GM18907 (cell line): ENCODE measurements around the gene CD36.

Source experiments
- ATAC-seq: cut with Tn5 transposase; IDR thresholded peaks from one replicate; pipeline ENCODE4 v1.9.1; 2021; ENCODE audit warnings: mild to moderate bottlenecking, moderate library complexity; ENCODE audit not compliant: unreplicated experiment

CD36 gene

GRCh38 chr7:80623503-80624252 is 14.8 kb upstream of the CD36 start:
- no peak for ATAC-seq

DNA sequence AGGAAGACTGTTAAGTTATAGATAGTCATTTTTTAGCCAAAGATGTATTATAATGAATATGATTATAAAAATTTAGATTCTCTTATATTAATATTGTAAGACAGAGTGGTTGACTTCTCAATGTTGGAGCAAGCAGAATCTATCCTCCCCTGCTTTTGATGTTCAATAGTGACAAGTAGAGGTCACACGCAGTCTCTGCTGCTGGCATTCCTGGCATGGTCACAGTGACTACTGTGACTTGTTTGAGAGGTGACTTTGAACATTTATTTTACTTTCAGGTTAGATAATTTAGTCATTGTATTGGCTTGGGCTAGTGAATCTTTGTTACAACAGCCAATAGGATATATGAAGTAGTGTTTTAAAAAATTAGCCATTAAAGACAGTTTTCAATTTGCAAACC is 13.7 kb upstream of the CD36 start:
- ATAC-seq: no peak

DNA sequence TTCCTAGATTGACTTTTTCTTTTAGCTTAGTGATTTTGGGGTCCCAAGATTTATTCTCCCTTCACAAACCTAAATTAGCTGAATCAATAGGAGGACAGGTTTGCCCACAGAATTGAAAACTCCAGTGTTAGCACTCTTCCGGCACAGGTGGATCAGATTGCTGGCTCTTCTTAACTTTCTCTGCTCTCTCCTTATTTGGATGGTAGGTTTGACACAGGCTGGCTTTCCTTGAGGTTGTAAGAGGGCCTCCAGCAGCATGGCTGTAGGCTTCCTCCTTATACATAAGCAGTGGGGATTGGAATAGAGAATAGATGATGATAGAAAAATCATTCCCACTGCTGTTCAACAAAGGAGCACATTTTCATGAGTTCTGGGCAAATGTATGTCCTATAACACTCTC is 9.4 kb upstream of the CD36 start:
- ATAC-seq: no peak

DNA sequence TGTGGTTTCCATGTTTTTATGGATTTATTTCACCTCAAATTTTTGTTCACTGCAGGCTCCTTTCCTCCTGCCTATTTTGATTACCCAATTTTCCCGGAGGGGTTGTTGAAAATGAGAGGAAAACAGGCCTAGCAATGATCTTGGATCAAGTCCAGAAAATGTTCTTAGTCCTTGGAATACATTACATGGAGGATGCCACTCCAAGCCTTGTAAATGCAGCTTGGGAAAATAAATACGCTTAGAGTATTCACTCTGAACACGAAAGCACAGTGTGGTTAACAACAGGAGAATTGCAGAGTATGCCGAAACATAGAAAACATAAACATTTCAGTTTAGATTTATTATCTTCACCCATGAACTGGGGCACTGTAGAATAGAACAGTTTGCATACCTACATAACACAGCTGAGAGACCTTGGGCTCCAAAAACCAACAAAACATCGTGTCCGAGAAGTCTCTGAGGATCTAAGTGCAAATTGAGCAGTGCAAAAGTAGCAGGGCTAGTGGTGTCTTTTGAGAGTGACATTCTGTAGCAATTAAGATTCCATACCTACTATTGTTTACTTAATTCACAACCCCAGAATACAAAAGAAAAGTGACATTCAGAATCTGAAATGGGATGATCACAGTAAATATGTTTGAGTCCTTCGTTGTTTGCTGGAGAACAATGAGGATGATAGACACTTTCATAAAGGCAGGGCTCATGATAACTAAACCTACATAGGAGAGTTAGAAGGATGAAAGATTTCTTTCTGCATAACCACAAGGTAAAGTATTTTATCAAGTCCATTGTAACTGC is 7.6 kb upstream of the CD36 start:
- no peak for ATAC-seq

- no peak for ATAC-seq
These were observed 7.0 kb upstream of the CD36 start for GRCh38 chr7:80631421-80631820.

GRCh38 chr7:80632139-80632538 is 6.3 kb upstream of the CD36 start:
- no peak for ATAC-seq

GRCh38 chr7:80632819-80633218 is 5.6 kb upstream of the CD36 start:
- ATAC-seq: no peak

GRCh38 chr7:80634505-80634904 is 3.9 kb upstream of the CD36 start:
- ATAC-seq: no peak

GRCh38 chr7:80635533-80635932 is 2.9 kb upstream of the CD36 start:
- no peak for ATAC-seq

- ATAC-seq: no peak
These were observed 2.4 kb upstream of the CD36 start for GRCh38 chr7:80635998-80636397.

GRCh38 chr7:80636709-80637108 is 1.7 kb upstream of the CD36 start:
- no peak for ATAC-seq

GRCh38 chr7:80637454-80637853 is 988 bp upstream of the CD36 start:
- no peak for ATAC-seq

DNA sequence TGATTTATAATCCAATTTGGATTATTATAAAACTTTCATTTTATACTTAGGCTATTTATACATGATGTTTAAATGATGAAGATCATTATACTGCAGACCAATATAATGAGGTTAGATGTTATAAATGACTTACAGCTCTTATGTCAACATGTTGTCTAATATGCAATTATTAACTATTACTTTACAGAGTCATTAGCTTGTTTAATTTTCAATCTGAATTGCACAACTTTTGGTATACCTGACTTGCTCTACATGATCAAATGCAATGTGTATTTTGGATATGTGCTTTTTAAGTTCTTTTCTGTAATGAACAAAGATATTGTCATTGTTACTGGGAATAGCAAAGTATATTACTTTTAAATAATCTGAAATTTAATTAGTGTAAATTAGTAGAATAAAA is 569 bp downstream of the CD36 start:
- no peak for ATAC-seq

GRCh38 chr7:80640846-80641245 is 2.4 kb downstream of the CD36 start:
- no peak for ATAC-seq

GRCh38 chr7:80641548-80641947 is 3.1 kb downstream of the CD36 start:
- no peak for ATAC-seq

GRCh38 chr7:80642871-80643270 is 4.4 kb downstream of the CD36 start:
- ATAC-seq: no peak

GRCh38 chr7:80643336-80643915 is 5.0 kb downstream of the CD36 start:
- ATAC-seq: no peak

GRCh38 chr7:80644054-80644453 is 5.6 kb downstream of the CD36 start:
- ATAC-seq: no peak

DNA sequence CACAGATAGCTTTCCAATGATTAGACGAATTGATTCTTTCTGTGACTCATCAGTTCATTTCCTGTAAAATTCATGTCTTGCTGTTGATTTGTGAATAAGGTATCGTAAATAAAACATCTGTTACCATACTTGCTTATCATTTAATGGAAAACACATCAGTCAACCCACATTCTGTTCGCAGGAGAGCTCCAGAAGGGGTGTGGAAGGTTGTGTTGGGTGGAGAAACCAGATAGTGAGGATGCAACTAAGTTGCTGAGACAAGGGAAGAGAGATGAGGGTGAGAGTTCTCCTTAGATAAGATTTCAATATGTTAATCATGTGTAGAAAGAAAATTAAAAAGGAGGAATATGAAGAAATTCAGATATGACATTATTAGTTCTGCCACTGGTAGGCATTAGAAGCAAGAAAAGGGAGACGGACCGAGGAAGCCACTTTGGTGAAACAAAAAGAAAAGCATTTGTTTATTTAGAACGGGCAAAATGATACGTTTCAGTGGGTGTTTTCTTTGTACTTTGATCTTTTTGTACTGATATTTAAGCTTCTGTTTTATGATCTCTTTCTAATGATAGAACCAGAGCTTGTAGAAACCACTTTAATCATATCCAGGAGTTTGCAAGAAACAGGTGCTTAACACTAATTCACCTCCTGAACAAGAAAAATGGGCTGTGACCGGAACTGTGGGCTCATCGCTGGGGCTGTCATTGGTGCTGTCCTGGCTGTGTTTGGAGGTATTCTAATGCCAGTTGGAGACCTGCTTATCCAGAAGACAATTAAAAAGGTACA is 7.8 kb downstream of the CD36 start:
- ATAC-seq: no peak

DNA sequence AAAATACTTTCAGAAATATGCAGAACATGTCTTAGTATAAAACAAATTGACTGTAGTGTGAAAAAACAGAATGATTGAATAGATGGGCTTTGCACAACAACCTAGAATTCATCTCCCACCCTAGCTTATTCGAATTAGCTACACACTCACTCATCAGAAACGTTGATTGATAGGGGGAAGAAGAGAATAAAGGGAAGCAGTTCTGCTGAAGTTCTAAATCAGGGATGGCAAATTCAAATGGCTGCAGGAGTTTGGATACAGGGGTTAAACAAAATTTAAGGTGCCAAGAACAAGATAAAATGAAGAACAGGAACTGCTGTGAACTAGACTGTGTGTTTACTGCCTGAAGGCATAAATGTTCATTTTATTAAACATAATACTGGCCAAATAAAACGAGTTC is 9.0 kb downstream of the CD36 start:
- ATAC-seq: no peak

GRCh38 chr7:80648031-80648600 is 9.7 kb downstream of the CD36 start:
- ATAC-seq: no peak
